Stimulated activated CD4-positive, alpha-beta T cell treated with anti-CD3 and anti-CD28 coated beads, TNF-alpha, amount 100 ng/mL, for 1 hour (primary cell): ENCODE results near the gene TRIM28.
A peak's percentile ranks its signal among the peaks of the same experiment; 100 is the strongest.
"Not testable (repeated sequence)": the region's sequence is repeated elsewhere in the genome, so short reads cannot be mapped to it uniquely, and the experiment has no call there.

Experiments used
- DNase-seq, 3 donors: peaks; one replicate each; pipeline ENCODE4 v3.0.0-alpha.2; 2020; ENCODE audit warnings: low read depth in 3 of 3, low spot score in 1 of 3

TRIM28 gene

GRCh38 chr19:58543826-58544590 lies at the start of gene TRIM28:
Gene TRIM28 (plus strand): TSS chr19:58544064. CDS start chr19:58544758, 694 bp downstream.
- peak; percentile 100 for DNase-seq

DNA sequence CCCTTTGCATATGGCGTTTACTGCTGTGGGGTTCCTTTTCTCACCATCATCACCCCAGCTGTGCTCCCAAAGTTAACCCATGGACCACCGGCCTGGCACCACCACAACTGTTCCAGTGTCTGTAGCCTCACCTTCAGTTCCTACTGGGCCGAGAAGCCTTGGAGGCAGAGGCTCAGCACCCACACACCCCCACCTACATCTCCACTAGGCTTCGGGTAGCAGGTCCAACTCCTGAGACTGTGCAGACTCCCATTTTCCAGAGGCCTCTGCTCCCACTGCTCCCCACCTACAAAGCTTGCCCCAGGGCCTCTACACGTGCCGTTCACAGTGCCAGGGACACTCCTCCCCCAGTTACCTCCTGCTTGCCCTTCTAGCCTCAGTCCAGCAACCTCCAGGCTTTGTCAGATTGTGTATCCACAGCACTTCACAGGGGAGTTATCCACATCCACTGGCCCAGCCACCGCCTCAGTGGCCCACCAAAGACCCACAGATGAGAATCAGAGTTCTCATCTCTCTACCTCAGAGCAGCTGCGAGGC lies 46.2 kb upstream of the TRIM28 start:
- no peak for DNase-seq

- DNase-seq, result no peak
Observed at GRCh38 chr19:58498316-58499020, 45.4 kb upstream of the TRIM28 start.

DNA sequence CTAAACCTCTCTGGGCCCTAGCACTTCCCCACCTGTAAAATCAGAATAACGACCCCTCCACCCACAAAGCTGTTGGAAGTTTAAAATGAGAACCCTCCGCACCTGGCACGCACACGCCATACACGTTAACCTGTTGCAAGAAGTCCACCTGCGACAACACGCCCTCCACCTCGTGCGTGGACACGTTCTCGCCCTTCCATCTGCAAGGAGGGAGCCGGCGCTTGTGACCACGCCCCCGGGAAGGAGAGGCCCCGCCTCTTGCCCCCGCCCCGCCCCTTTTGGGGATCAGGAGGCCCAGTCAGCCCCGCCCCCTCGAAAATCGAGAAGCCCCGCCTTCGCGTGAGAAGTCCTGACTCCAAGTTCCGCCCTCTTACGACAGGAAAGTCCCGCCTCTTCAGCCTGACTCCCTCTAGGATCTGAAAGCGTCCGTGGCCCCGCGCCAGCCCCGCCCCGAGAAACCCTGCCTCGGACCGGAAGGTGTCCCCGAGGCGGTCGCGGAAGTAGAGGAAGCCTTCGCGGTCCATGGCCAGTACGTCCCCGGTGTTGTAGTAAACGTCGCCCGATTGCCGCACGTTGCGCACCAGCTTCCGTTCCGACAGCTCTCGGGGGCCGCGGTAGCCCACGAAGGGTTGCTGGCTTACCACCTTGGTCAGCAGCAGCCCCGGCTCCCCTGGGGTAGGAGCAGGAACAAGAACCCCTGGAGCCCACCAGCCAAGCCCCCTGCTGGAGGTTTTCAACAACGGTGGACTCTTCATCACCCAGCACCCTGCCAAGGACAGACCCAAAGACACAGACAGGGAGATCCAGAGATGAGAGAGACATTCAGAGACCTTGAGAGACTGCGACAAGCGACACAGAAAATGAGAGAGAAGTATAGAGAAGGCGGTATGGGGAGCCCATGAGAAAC lies 44.6 kb upstream of the TRIM28 start:
- DNase-seq, result peak; percentile 84 to 97 (median 89)

- DNase-seq, result no peak
Observed at GRCh38 chr19:58500242-58500641, 43.6 kb upstream of the TRIM28 start.

DNA sequence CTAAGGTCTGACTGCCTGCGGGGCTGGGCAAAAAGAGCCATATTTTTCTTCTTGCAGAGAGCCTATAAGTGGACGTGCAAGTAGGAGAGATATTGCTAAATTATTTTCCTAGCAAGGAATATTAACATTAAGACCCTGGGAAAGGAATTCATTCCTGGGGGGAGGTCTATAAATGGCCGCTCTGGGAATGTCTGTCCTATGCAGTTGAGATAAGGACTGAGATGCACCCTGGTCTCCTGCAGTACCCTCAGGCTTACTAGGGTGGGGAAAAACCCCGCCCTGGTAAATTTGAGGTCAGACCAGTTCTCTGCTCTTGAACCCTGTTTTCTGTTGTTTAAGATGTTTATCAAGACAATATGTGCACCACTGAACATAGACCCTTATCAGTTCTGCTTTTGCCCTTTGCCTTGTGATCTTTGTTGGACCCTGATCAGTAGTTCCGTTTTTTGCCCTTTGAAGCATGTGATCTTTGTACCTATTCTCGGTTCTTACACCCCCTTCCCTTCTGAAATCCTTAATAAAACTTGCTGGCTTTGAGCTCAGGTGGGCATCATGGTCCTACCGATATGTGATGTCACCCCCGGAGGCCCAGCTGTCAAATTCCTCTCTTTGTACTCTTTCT lies 36.2 kb upstream of the TRIM28 start:
- not testable (repeated sequence) for DNase-seq

- DNase-seq, result no peak
Observed at GRCh38 chr19:58509731-58510083, 34.2 kb upstream of the TRIM28 start.

GRCh38 chr19:58510084-58510862 lies 33.6 kb upstream of the TRIM28 start:
- DNase-seq, result no peak

DNA sequence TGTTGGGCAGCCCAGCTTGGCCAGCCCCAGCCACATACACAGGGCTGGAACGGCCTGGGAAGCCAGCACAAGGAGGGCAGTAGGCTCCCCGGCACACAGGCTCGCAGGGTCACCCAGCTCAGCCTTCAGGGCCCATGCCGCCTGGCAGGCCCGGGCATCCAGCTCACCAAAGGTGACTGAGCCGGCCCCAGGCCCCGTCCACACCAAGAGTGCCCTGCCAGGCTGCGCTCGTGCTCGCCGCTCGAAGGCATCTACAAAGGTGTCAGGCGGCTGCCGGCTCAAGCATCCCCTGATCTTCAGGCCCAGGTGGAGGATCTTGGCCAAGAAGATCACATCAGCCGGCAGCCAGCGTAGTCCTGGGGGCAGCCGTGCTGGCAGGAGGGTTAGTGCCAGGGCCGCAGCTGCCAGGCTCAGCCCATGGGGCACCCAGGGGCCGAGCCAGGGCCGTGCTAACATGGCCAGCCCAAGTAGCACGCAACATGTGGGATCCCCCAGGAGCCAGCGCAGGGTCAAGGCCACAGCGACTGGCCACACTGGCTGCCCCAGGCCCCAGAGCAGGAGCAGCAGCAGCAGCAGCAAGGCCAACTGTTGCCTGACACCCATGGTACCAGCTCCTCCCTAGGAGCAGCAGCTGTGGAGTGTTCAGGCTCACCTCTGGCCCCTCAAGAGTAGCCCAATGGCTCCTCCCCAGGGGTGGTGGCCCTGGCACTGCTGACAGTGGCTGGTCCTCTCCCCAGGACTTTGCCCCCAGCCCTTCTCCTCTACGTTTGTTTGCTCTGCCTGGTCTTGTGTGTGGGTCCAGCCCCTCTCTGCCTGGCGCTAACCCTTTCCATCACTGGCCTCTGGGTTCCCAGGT lies 32.3 kb upstream of the TRIM28 start, which contains the start of gene SLC27A5:
Gene SLC27A5, minus strand, starts transcription at position 640 of the 856 bp plus-strand sequence. Its CDS starts 37 bp downstream, at position 603.
- no peak for DNase-seq

GRCh38 chr19:58513213-58513693 lies 30.6 kb upstream of the TRIM28 start:
- DNase-seq, result no peak

DNA sequence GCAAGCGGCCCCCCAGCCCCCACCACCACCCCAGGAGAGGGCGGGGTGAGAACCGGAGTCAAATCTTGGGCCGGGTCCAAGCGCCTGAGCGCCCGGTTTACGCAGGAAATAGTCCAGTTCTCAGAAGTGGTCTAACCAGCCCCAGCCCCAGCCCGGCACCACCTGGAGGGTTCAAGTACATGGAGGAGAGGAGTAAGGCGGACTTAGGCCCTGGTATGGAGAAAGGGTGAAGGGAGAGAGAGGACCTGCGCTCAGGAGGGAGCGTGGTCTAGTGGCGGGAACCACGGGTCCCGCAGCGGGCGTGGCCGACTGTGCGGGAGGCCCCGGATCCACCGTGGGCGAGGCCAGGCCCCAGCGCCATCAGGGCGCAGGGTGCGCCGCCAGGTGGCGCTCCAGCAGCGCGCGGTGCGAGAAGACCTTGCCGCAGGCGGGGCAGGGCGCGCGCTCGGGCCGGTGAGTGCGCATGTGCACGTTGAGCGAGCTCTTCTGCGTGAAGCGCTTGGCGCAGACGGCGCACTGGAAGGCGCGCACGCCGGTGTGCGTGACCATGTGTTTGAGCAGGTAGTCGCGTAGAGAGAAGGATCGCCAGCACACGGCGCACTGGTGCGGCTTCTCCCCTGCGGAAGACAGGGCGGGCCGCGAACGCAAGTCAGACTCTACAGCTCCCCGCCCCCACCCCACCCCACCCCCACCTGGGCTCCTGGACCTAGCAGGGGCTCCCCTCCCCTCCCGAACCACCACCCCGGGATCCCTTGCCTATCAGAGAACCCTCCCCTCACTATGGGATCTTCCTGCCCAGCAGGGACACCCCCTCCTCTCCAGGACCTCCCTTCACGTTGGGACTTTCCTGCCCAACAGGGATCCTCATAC lies 29.9 kb upstream of the TRIM28 start:
- DNase-seq, result peak; percentile 86 to 95 (median 87)

- DNase-seq, result no peak
Observed at GRCh38 chr19:58514564-58515022, 29.3 kb upstream of the TRIM28 start.

GRCh38 chr19:58515259-58515658 lies 28.6 kb upstream of the TRIM28 start:
- no peak for DNase-seq

GRCh38 chr19:58516246-58516836 lies 27.5 kb upstream of the TRIM28 start:
- no peak for DNase-seq

GRCh38 chr19:58516964-58517833 lies 26.7 kb upstream of the TRIM28 start:
- no peak for DNase-seq
